Measurements from ENCODE around the gene LKAAEAR1.
A peak's percentile ranks its signal among the peaks of the same experiment; 100 is the strongest.

Gene LKAAEAR1

DNA sequence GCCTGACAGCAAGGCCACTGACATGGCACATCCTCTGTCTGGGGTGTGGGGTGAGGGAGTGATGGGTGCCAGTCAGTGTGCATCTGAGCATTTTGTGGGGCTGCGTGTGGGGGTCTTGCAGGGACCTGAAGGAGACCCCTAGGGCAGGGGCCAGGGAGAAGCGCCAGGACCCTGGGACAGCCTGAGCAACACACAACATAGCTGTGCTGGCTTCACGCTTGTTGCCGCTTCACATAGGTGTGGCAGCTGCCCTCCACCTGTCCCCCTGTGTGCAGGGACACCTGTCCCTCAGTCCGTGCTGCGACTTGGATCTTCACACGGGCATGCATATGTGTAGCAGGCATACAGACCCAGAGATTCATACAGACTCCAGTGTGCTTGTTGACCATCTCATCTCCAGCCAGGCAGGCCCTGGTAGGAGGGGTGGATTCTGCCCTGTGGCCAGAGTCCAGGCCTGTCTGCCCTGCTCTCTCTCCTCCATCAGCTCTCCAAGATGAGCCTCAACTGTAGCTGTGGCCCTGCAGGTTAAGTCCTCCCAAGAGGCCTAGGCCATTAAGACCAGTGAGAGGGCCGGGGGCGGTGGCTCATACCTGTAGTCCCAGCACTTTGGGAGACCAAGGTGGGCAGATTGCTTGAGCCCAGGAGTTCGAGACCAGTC, 26.3 kb upstream of the LKAAEAR1 start:
- no peak for DNase-seq

DNA sequence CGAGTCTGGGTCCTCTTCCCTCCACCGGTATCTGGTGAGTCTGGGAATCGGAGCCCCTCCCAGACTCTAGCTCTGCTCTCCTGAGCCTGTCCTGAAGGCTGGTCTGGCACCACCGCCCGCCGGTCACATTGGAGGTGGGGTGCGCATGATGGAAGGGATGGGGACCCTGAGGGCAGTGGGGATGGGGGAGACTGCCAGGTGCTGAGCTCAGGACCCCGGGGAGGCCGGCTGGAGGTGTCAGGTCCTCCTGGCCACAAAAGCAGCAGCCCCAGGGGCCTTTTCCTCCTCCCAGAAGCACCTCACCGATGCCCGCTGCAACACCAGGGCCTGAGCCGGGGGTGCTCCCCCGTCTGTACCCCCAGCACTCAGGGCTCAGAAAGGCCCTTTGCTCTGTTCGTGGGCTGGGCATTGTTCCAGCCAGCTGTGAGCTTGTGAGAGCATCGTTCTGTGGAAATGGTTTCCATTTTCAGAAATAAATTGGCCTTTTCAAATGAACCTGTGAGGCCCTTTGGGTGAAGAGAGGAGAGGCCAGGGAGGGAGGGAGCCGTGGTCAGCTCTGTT, 25.7 kb upstream of the LKAAEAR1 start:
- no peak for DNase-seq

DNA sequence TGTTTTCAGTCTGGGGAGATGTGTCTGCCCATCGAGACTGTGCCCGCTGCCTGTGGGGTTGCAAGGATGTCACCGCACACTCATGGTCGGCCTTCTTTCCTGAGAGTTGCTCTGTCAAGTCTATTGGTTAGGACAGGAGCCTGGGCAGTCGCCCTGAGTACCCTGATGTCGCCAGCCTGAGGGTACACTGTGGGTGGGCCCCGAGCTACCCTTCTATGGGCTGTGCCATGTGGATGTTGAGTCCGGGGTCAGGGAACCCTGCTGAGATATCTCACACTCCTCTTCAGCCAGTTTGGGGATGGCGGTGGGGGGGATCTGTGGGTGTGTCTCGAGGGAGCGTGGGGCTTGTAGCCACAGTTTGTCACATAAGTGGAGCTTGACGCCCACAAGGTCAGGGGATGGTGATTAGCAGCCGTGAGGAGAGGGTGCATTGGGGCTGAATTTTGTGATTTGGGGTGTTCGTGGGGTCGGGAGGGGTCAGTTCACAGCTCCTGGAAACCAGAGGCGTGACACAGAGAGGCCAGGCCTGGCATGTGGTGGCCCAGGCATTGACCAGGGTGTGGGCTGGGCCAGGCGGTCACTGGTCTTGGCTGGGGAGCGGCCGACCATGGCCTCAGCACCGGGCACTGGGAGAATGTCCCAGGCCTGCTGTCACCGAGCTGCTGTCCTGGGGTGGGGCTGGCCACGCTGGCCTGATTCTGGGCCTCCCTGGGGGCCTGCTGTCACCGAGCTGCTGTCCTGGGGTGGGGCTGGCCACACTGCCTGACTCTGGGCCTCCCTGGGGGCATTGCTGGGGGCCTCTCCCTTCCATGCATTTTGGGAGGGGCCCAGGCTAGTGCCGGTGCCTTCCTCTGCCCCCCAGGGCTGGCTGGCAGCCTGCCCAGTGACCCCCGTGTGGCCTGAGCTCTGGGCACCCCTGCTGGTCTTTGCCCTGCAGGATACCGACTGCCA, 24.8 kb upstream of the LKAAEAR1 start:
- DNase-seq, result no peak

DNA sequence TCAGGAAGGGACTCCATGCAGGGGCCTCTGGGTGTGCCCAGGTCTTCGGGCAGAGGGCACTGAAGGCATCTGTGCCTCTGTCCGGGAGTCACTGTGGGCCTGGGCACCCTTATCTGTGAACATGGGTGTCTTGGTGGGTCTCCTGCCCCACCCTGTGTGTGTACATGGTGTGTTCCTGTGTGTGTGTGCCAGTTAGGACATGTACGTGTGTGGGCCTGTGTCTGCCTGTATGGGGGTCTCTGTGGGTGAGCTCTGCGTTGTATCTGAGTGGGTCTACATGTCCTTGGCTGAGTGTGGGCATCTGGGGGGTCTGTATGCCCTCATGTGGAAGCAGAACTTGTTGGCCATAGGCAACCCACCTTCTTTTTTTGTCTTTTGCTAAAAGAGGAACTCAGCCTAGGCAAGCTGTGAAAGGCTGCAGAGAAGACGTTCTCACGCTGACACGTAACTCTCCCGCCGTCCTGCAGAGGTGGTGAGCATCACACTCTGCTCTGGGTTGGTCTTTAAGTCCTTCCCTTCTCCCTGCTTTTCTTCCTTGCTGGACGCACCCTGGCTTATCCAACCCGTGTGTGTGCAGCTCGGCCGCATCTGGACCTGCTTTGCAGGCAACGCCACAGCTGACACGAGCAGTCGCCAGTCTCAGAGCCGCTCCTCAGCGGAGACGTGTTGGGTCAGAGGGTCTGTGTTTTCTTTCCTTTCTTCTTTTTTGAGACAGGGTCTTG, 23.7 kb upstream of the LKAAEAR1 start:
- peak; percentile 61 for DNase-seq

DNA sequence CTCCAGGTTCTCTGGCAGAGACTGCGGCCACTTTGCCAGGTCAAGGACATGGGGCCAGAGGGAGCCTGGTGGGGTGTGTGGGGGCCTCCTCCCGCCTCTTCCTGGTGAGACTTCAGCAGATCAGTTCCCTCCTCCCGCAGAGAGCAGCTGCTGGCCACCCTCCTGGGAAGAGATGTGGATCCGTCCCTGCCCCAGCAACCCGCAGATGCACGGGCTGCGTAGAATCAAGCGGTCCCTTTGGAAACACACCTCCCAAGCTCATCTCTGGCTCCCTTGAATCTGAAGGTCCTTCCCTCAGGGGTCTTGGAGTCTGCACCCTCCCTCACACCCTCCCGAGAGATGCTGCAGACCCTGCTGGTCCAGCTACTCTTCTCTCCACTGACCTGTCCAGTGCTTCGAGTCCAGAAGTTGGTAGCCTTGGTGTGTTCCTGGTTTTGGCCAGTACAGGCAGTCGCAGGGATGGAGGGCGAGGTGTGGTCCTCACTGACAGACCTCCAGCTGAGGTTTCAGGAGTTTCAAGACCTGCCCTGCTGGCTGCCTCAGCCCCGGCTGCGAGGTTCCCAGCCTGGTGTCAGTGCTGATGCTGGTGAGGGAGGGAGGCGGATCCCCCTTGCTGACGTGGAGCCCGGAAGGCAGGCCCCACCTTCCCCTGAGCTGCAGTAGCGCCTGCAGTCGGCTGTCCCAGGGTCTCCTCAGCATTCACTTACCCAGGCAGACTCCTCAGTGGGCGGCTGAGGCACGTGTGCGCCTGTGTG, 23.0 kb upstream of the LKAAEAR1 start, which contains the start of gene NPBWR2:
Gene NPBWR2, minus strand, starts transcription at position 585 of the 755 bp plus-strand sequence. CDS start 734 bp downstream, outside the sequence.
- no peak for DNase-seq

DNA sequence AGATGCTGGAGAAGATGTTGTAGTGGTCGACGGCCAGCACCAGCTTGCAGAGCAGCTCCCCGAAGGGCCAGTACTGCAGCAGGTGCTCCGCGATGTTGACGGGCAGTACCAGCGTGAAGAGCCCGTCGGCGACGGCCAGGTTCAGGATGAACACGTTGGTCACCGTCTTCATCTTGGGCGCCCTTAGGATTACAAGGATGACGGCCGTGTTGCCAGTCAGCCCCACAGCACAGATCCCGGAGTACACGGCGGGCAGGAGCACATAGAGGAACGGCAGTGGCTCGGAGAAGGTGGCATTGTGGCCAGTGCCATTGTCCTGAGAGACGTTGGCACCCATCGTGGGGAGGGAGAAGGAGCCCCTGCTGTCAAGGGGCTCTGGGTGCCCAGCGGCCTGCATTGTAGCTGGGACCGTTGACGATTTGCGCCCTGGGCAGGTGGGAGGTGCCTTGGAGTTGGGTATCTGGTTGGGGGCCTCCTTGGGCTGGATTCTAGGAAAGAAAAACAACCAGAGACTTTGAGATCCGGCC, 22.3 kb upstream of the LKAAEAR1 start:
- no peak for DNase-seq

DNA sequence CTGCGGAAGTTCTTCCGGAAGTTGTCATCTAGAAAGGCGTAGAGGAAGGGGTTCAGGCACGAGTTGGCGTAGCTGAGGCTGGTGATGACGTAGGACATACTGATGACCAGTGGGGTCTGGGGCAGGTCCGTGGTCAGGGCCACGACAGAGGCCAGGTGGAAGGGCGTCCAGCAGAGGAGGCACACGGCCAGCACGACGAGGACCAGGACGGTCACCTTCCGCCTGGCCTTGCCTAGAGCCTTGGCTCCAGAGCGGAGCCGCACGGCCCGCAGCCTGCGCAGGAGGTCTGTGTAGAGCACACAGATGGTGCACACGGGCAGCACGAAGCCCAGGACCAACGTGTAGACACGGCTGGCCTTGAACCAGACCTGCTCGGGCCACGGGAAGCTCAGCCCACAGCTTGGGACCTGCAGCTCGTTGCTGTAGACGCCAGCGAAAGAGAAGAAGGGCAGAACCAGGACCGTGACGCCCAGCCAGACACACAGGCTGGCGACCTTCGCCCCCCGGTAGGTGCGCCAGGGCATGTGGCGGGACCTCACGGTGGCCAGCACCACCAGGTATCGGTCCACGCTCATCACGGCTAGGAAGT, 21.7 kb upstream of the LKAAEAR1 start:
- DNase-seq, result no peak

DNA sequence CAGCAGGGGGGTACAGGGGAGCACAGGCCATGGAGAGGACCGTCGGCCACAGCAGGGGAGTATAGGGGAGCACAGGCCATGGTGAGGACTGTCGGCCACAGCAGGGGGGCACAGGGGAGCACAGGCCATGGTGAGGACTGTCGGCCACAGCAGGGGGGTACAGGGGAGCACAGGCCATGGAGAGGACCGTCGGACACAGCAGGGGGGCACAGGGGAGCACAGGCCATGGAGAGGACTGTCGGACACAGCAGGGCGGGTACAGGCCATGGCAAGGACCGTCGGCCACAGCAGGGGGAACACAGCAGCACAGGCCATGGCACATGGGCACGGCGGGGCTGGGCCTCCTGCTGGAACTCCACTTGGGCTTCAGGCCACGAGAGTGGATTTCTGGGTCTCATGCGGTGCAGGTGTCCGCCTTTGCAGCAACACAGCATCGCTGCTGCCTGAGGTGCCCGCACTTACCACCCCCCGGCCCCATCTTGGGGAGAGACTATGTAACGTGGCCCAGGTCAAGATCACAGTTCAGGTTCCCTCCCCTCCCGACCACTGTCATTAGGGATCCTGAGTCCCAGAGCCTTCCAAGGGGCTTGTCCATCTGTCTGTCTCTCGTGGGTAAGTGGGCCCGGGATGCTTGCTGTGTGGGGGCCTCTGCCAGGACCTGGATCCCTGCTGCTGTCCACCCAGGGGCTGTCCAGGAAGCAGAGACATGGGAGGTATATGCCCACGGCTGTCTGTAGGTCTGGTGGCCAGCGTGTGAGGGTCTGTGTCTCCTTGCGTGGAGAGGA, 20.7 kb upstream of the LKAAEAR1 start:
- no peak for DNase-seq

DNA sequence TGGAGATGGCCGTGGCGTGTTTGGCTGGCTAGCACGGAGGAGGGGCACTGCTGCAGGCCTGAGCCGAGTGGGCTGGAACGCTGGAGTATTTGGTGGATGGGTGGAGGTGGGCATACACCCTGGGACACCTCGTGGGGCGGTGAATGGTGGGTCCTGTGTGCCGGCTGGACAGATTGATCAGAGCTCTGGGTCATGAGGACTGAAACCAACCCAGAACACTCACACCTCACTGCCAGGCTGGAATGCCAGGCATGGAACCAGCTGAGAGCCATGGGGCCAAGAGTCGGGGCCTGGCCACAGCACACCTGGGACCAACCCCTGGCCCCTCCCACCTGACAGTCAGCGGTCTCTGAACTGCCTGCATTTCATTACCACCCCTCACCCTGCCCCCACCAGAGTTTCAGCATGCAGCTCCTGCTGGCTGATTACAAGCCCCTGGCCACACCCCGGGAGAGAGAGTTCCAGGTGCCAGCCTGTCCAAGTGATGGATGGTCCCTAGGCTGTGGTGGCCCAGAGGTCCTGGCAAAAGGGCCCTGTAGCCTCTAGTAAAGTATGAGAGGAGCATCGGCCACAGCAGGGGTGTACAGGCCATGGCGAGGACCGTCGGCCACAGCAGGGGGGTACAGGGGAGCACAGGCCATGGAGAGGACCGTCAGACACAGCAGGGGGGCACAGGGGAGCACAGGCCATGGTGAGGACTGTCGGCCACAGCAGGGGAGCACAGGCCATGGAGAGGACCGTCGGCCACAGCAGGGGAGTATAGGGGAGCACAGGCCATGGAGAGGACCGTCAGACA, 19.9 kb upstream of the LKAAEAR1 start:
- no peak for DNase-seq

DNA sequence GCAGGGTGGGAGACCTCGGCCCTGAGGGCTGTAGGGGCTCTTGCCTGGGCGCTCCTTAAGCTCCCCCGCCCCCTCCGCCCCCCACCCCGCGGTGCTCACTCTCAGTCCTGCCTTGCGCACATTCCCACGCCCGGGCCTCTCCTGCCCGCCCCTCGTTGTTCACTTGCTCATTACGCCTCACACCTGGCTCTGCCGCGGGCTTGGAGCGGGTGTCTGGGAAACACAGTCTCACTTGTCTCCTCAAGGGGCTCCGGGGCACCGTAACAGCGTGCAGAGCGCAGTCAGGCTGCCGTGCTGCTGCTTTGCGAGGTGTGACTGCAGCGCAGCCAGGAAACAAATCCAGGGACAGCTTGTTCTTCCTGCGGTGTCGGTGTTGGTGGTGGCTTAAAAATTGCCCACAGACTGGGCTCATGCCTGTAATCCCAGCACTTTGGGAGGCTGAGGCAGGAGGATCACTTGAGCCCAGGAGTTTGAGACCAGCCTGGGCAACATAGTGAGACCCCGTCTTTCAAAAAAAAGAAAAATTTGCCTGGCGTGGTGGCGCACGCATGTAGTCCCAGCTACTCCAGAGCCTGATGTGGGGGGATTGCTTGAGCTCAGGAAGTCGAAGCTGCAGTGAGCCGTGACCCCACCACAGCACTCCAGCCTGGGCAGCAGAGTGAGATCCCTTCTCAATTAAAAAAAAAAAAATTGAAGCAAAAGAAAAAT, 18.6 kb upstream of the LKAAEAR1 start:
- no peak for DNase-seq

DNA sequence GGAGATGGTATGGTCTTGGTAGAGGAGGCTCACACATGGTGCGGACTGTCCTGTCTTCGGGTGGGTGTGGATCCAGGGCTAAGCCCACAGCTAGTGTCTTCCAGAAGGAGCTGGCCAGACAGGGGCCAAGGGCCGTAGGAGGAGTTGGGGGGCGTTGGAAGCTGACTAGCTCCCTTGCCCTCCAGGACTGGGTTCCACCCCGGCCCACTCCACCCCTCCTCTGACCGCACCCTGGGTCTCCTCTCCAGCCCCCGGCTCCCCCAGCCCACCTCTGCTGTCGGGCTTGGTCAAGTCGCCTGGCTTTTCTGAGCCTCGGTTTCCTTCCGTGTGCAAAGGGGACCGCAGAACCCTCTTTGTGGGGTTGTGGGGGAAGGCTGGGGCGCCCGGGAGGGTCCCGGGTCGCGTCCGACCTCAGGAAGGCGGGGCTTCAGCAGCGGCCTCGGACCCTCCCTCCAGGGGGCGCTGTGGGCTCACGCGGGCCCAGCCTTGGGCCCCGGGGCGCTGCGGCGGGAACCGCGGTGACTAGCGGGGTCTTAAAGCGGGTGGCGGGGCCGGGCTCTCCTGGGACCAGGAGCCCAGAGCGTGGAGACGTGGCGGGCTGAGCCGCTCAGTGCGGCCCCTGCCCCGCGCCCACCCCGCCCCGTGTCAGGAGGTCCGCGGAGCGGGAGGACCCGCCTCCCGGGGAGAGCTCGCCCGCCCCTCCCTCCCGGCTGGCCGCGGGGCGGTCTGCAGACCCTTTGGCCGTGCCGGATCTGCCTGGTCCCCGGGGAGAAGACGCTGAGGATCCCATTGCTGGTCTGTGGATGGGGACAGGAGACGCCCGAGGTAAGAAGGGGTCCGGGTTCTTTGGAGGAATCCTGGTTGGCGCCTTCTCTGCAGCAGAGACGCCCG, 17.8 kb upstream of the LKAAEAR1 start:
- DNase-seq, result peak; percentile 60

DNA sequence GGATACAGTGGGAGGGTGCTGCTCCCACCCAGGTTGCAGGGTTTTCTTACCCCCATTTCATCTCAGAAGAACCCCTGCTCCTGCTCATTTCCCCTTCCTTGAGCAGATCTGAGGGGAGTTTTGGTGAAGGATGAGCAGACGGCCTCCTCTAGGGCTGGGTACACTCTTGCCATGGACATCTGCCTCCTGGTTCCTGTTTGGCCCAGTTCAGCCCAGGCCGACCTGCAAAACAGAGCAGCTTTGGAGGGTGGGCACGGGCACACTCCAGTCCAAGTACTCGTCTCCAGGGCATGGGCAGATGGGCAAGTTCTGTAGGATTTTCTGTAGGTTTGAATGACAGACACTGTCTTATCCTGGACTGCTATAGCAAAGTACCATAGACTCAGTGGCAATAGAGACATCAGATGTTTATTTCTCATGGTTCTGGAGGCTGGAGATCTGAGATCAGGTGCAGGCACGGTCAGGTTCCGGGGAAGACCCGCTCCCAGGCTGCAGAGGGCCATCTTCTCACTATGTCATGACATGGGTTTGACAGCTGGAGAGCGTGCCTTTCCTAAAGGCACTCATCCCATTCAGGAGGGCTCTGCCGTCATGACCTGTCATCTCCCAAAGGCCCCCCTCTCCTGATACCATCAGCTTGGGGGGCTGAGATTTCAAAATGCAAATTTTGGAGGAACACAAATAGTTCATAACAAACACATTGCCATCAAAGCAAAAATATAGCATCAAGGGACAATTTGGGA, 16.9 kb upstream of the LKAAEAR1 start:
- no peak for DNase-seq

DNA sequence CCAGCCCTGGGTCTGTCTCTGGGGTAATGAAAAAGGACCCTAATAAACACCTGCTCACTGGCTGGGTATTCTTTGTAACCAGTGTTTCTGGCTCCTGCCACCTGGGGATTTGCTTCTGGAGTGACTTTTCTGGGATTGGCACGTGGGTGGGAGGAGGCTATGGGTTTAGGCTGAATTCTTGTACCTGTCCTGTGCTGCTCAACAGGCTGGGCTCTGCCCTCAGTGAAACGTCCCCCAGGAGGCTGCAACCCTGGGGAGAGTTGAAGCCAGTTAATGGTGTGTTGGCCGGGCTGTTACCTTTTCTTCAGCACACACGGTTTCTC, 16.3 kb upstream of the LKAAEAR1 start:
- no peak for DNase-seq

DNA sequence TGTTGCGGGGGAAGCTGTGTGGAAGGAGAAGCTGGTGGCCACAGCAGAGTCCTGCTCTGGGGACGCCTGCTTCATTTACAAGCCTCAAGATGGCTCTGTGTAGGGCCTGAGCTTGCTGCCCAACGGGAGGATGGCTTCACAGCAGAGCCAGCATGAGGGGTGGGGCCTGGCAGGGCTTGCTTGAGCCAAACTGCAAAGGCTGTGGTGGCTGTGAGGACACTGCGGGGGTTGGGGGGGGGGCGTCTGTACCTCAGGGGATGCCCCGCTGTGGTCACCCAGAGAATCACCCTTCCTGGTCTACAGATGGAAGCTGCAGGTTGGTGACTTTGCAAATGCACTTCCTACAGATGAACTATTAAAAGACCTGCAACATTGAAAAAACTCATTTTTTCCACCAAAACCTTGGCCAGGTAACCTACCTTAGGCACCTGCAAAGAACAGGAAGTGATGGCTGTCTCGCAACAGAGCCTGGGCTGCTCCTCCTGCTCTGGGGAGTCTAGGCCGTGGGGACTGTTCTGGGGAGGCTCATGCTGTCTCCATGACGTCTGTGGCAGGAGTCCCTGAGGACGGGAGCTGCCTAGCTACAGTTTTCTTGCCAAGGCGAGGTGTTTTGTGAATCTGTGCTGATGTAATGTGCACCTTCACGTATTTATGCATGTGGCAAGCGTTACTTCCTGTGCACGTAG, 15.8 kb upstream of the LKAAEAR1 start:
- no peak for DNase-seq

DNA sequence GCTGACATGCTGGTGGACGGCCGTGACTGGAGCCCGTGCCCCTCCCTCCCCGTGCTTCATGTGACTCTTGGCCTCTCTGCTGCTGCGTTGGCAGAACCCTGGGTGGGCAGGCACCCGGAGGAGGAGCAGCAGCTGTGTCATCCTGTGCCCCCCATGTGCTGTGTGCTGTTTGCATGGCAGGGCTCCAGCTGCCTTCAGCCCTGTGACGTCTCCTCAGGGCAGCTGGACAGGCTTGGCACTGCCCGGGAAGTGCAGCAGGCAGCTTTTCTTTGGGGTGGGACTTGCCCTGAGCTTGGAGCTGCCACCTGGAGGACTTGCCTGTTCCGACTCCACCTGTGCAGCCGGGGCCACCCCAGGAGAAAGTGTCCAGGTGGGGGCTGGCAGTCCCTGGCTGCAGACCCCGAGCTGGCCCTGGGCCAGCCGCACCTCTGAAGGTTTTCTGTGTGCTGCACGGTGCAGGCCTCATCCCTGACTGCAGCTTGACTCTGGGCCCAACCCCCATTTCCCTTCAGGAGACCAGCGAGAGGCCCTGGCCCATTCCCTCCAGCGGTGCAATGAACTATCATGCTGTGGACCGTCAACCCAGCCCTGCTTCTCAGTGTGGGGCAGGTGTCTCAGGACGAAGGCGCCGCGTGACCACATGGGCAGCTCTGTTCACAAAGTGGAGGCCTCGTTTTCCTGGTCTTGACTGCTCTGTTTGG, 15.0 kb upstream of the LKAAEAR1 start:
- no peak for DNase-seq

DNA sequence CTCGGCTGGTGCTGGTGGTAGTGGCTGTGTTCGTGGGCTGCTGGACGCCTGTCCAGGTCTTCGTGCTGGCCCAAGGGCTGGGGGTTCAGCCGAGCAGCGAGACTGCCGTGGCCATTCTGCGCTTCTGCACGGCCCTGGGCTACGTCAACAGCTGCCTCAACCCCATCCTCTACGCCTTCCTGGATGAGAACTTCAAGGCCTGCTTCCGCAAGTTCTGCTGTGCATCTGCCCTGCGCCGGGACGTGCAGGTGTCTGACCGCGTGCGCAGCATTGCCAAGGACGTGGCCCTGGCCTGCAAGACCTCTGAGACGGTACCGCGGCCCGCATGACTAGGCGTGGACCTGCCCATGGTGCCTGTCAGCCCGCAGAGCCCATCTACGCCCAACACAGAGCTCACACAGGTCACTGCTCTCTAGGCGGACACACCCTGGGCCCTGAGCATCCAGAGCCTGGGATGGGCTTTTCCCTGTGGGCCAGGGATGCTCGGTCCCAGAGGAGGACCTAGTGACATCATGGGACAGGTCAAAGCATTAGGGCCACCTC, 14.3 kb upstream of the LKAAEAR1 start:
- DNase-seq, result no peak

Measured in hematopoietic multipotent progenitor cell treated with erythropoietin and hydrocortisone succinate and interleukin-3 and kit ligand, for 6 days (in vitro differentiated cells).